Activated naive CD4-positive, alpha-beta T cell treated with anti-CD3 and anti-CD28 coated beads, Interleukin-2, amount 50 U/mL, for 24 hours (primary cell): ENCODE results near the gene USP30.

Experiments used
- H3K27ac Mint-ChIP-seq: one replicate; pipeline ENCODE4 v1.8.0; 2021; ENCODE audit warnings: mild to moderate bottlenecking, mixed read lengths
- H3K27me3 Mint-ChIP-seq: one replicate; pipeline ENCODE4 v1.8.0; 2021; ENCODE audit warnings: mixed read lengths
- H3K36me3 Mint-ChIP-seq: one replicate; pipeline ENCODE4 v1.8.0; 2021; ENCODE audit warnings: mixed read lengths
- H3K4me1 Mint-ChIP-seq: one replicate; pipeline ENCODE4 v1.8.0; 2021; ENCODE audit warnings: mixed read lengths
- H3K4me3 Mint-ChIP-seq: one replicate; pipeline ENCODE4 v1.8.0; 2021; ENCODE audit warnings: mild to moderate bottlenecking, mixed read lengths
- H3K9me3 Mint-ChIP-seq: one replicate; pipeline ENCODE4 v1.8.0; 2021; ENCODE audit warnings: mixed read lengths

The USP30 gene

DNA sequence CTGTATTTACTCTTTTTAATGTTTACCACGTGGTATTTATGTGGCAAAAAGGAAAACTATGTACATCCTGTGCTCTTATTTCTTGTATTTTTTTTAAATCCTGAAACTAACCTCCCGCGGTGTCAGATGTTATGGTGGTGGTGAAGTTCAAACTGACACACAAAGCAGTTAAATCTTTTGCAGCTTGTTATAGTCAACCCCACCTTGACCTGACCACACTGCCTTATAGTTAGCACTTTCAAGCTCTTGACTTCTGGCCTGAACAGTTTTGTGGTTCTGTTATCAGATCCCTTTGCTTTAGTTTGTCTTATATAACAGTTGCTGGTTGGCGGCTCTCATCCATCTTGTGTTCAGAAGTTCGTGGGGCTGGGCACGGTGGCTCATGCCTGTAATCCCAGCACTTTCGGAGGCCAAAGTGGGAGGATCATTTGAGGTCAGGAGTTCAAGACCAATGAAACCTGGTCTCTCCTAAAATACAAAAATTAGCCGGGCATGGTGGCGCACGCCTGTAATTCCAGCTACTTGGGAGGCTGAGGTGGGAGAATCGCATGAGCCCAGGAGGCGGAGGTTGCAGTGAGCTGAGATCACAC lies 47.1 kb downstream of the USP30 start:
- peaks cover 12% of the 10 kb centered on the region for H3K36me3 Mint-ChIP-seq
- H3K27me3 Mint-ChIP-seq = no peaks in the 10 kb centered on the region
- peak overlapping the region; percentile 92 for H3K4me3 Mint-ChIP-seq
- H3K27ac Mint-ChIP-seq = peak overlapping the region; percentile 55
- peaks cover 23% of the 10 kb centered on the region for H3K4me1 Mint-ChIP-seq
- H3K9me3 Mint-ChIP-seq = no peaks in the 10 kb centered on the region

DNA sequence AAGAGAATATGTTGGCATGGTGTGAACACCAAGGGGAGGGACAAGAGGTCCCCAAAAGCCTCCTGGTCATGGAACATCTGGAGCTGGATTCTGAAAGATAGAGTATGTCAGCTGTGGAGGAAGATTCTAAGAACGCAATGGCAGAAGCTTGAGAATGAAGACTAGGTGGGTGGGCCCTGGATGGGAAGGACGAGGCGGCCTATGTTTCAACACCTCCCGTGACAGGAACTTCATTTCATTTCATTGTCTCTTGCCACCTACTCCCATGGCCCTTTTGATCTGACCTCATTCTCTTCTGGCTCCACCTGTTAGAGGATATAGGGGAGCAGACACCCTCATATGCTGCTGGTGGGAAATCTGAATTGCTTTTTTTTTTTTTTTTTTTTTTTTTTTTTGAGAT lies 48.4 kb downstream of the USP30 start:
- Mint-ChIP-seq H3K27ac (no peak overlapping the region), H3K4me1 (peaks cover 23% of the 10 kb centered on the region), H3K4me3 (no peak overlapping the region), H3K27me3 (no peaks in the 10 kb centered on the region), H3K9me3 (no peaks in the 10 kb centered on the region), H3K36me3 (peaks cover 12% of the 10 kb centered on the region)

DNA sequence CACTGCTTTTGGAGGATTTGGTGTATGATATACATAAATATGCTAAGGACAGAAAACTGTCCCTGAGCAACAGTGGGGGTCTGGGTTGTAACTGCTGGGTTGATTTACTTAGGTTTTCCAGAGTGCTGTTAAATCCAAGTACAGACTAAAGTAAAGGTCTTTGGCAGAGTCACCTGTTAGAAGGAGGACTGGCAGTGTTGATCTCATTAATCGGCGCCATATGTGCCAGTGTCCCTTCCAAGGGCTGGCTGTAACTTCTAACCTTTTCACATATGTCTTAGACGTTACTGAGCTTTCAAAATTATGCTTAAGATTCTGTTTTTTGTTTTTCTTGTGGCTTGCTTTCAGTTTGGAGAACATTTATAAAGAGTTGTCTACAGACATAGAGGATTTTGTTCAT lies 50.1 kb downstream of the USP30 start:
- Mint-ChIP-seq H3K4me3 (no peak overlapping the region), H3K4me1 (peaks cover 23% of the 10 kb centered on the region), H3K27me3 (no peaks in the 10 kb centered on the region), H3K27ac (no peak overlapping the region), H3K36me3 (peaks cover 12% of the 10 kb centered on the region), H3K9me3 (no peaks in the 10 kb centered on the region)

DNA sequence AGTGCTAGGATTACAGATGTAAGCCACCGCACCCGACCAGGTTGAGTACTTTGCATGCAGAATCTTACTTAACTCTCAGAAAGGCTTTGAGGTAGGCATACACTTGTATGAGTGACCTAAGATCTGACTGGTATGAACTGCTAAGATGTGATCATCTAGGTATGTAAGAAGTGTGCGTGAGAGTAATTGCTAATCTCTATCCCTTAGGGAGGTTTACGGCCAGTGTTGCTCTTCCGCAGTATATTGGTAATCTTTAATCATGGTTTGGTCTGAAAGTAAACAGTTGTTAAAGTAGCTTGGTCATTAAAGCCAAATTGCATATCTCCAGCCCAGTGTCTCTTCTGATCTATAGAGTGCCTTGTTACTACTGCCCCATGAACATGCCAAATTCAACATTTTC lies 52.8 kb downstream of the USP30 start:
- peaks cover 7% of the 10 kb centered on the region for H3K4me1 Mint-ChIP-seq
- no peaks in the 10 kb centered on the region for H3K27me3 Mint-ChIP-seq
- no peaks in the 10 kb centered on the region for H3K9me3 Mint-ChIP-seq

DNA sequence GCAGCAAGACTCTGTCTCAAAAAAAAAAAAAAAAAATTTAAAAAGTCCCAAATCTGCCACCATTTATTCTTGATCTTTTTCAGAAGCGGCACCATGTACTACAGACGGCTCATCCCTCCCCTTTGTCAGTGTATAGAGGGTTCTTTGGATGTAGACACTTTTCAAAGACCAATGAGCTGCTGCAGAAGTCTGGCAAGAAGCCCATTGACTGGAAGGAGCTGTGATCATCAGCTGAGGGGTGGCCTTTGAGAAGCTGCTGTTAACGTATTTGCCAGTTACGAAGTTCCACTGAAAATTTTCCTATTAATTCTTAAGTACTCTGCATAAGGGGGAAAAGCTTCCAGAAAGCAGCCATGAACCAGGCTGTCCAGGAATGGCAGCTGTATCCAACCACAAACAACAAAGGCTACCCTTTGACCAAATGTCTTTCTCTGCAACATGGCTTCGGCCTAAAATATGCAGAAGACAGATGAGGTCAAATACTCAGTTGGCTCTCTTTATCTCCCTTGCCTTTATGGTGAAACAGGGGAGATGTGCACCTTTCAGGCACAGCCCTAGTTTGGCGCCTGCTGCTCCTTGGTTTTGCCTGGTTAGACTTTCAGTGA lies 57.5 kb downstream of the USP30 start:
- H3K4me3 Mint-ChIP-seq = peak overlapping the region; percentile 78
- H3K9me3 Mint-ChIP-seq = no peaks in the 10 kb centered on the region
- H3K4me1 Mint-ChIP-seq = peaks cover 26% of the 10 kb centered on the region
- peak overlapping the region; percentile 30 for H3K27ac Mint-ChIP-seq
- no peaks in the 10 kb centered on the region for H3K27me3 Mint-ChIP-seq
- peaks cover 3% of the 10 kb centered on the region for H3K36me3 Mint-ChIP-seq

More for the DNA sequence above, 52.8 kb downstream of the USP30 start:
- Mint-ChIP-seq H3K27ac (no peak overlapping the region), H3K4me3 (no peak overlapping the region), H3K36me3 (peaks cover 11% of the 10 kb centered on the region)

DNA sequence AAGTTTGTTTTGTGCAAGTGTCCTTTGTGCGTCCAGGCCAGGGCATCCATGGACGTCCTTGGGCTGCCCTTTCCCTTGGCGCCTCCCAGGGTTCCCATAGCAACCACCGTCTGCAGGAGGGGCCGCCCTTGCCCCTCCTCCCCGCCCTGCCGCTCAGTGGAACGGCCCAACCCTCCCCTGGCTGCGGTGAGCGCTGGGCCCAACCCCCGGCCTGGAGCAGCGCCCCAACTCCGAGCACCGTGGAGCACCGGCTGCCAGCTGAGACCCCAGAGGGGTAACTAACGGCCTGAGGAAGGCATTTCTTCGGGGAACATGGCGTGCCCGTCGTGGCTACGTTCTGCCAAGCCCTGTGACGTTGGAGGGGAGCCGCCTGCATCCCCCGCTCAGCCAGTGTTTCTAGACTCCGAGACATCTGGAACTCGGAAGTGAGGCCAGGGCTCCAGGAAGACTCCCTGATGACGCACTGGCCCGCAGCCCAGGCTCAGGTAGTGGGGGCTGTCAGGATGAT lies 58.7 kb downstream of the USP30 start:
- Mint-ChIP-seq H3K4me1 (peaks cover 38% of the 10 kb centered on the region), H3K9me3 (no peaks in the 10 kb centered on the region), H3K27ac (no peak overlapping the region), H3K4me3 (peak overlapping the region; percentile 78), H3K36me3 (peaks cover 3% of the 10 kb centered on the region), H3K27me3 (no peaks in the 10 kb centered on the region)

DNA sequence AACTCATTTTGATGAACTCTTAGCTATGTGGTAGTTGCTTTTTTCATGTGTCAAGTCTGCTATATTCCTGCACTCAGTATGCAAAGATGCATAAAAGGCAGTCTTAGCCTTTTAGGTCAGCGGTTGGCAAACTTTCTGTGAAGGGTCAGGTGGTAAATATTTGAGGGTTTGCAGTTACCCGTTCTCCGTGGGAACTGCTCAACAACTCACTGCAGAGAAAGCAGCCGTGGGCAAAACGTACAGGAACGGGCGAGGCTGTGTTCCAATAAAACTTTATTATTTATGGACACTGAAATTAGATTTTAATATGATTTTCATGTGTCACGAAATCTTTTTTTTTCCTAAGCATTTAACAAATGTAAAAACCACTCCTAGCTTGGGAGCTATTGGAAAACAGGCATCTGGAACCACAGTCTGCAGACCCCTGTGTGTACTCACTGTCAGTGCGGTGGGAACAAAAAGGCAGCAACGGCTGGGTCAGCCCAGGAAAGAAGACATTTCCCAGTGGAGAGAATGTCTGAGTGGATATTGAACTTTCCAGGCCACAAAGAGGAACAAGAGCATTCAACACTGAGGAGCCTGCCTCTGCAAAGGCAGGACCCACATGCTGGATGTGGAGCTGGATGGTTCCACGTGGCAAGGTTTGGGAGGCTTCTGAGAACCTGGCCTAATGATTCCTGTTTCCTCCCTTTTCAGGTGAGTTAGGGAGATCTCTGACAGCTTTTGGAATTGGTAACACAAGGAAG lies 60.5 kb downstream of the USP30 start:
- H3K27me3 Mint-ChIP-seq = no peaks in the 10 kb centered on the region
- peaks cover 1% of the 10 kb centered on the region for H3K36me3 Mint-ChIP-seq
- H3K27ac Mint-ChIP-seq = no peak overlapping the region
- peaks cover 39% of the 10 kb centered on the region for H3K4me1 Mint-ChIP-seq
- no peaks in the 10 kb centered on the region for H3K9me3 Mint-ChIP-seq
- no peak overlapping the region for H3K4me3 Mint-ChIP-seq

DNA sequence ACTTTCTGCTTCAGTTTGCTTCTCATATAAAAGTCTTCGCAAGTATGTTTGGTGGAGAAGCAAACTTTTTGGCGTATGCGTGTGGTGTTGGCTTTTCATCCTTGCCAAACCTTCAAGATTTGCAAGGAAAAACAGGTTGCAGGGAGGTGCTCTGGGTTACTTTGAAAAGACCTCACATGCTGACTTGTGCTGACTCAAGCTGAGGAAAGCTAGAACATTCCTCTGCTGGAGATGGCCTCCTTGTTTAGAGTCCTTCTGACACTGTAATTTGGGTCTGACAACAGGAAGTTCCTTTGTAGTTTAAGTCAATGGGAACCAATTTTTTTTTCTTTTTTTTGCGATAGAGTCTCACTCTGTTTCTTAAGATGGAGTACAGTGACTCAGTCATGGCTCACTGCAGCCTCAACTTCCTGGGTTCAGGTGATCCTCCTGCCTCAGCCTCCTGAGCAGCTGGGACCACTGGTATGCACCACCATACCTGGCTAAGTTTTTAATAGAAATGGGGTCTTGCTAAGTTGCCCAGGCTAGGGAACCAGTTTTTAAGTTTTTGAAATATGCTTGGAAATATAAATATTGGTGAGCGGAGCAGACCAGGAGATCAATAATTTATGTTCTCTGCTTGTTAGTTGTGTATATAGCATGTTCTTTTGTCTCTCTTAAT lies 61.4 kb downstream of the USP30 start:
- Mint-ChIP-seq H3K4me3 (no peak overlapping the region), H3K27ac (no peak overlapping the region), H3K27me3 (no peaks in the 10 kb centered on the region), H3K9me3 (no peaks in the 10 kb centered on the region), H3K36me3 (no peaks in the 10 kb centered on the region), H3K4me1 (peaks cover 39% of the 10 kb centered on the region)

DNA sequence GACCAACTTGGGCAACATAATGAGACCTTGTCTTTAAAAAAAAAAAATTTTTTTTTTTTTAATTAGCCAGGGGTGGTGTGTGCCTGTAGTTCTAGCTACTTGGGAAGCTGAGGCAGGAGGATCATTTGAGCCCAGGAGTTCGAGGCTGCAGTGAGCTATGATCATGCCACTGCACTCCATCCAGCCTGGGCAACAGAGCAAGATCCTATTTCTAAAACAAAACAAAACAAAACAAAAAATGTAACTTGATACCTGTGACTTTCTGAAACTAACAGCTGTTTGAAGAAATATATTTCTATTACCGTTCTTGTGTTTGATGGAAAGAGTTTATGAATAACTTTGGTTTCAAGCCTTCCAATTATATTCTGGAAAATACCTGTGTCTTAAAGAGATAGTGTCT lies 62.3 kb downstream of the USP30 start:
- no peak overlapping the region for H3K4me3 Mint-ChIP-seq
- H3K9me3 Mint-ChIP-seq = no peaks in the 10 kb centered on the region
- H3K36me3 Mint-ChIP-seq = no peaks in the 10 kb centered on the region
- no peaks in the 10 kb centered on the region for H3K27me3 Mint-ChIP-seq
- H3K27ac Mint-ChIP-seq = no peak overlapping the region
- H3K4me1 Mint-ChIP-seq = peaks cover 39% of the 10 kb centered on the region

DNA sequence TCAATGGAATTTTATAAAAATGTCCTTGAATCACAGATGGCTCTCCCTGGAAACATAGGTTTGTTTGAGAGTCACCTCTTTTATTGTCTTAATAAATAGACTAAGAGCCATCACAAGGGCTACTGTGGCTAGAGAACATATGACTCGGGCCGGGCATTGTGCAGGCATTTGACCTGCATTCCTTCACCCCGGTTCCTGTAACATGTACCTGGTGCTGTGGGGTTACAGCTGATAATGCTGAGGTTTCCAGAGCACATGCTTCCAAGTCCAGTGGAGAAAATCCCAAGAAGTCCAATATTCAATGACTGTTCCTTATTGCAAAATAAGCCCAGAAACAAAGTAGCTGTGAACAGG lies 63.0 kb downstream of the USP30 start:
- H3K27ac Mint-ChIP-seq = no peak overlapping the region
- no peaks in the 10 kb centered on the region for H3K36me3 Mint-ChIP-seq
- no peak overlapping the region for H3K4me3 Mint-ChIP-seq
- H3K4me1 Mint-ChIP-seq = peaks cover 39% of the 10 kb centered on the region
- no peaks in the 10 kb centered on the region for H3K27me3 Mint-ChIP-seq
- H3K9me3 Mint-ChIP-seq = no peaks in the 10 kb centered on the region

DNA sequence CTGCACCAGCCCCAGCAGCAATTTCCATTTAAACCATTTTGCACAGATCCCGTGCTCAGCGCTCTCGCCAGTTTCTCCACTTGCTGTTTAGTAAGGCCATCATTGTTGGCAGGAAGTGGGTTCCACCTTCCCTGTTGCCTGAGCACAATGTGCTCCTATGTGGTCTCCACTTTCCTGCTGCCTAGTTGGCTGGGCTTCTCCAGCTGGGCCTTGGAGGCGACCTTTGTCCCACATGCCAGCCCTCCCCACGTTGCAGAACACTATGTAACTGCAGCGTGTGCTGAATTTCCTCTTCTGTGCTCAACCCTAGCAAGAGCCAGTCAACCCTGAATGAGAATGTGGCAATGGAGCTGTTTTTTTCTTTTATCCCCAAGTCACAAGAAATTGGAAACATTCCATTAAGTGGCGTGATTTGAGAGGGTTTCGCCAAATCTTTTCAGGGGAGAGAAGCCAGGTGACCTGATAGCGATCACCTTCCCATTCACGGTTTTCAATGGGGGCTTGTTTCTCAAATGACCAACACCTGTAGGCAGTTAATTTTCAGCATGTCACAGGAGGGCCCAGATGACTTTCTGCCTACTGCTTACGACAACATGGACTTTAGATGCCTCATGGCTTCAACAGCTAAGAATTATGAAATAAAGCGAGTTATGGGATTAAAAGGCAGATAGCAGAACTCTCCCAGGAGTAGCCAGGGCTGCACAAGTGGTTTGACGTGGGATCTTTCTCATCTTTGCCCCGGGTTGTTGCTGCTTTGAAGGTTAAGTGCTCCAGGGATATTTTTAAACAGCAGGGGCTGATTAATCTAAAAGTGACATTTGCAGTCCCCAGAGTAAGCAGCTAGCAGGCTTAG lies 63.6 kb downstream of the USP30 start, which contains the start of gene ACACB:
ACACB (plus strand) TSS at position 830 of the 853 bp plus-strand sequence. CDS start 22,819 bp downstream, outside the sequence.
- H3K4me1 Mint-ChIP-seq = peaks cover 36% of the 10 kb centered on the region
- H3K4me3 Mint-ChIP-seq = peak within 1 kb of the TSS; percentile 11
- no peak within 1 kb of the TSS for H3K27ac Mint-ChIP-seq

DNA sequence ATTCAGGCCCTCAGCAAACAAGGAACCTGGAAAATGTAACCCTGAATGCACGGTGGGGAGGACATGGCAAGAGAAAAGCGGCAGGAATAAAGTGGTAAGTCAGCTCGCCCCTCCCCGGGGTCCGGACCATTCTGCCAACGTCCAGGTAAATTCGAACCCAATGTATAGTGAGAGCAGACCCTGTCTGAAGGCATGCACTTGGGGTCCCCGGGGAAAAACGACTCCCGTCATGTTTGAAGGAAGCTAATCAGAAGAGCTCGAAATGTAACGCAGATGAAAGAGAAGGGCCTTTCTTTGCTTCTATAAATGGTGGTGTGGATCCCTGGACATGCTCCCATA lies 64.2 kb downstream of the USP30 start:
- Mint-ChIP-seq H3K27me3 (no peaks in the 10 kb centered on the region), H3K36me3 (no peaks in the 10 kb centered on the region), H3K4me3 (no peak overlapping the region)

More for the DNA sequence above, 63.6 kb downstream of the USP30 start, which contains the start of gene ACACB:
- Mint-ChIP-seq H3K27me3 (no peaks in the 10 kb centered on the region), H3K36me3 (no peaks in the 10 kb centered on the region), H3K9me3 (no peaks in the 10 kb centered on the region)

DNA sequence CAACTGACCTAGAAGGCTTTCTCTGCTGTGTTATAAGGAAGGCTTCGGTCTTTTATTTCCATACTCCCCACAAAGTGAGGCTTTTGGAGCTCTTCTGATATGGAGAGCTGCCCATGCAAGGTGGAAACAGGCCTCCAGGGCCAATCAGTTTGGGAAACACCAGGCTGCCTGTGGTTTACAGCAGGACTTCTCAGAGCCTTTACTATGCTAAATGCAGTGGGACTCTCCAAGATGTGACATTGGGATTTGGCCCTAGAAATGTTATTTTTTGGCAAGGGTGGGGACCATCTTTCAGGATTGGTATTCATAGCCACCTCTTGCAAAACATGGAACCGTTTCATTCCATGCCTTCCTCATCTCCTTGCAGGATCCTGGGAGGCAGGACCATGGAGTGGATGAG lies 67.7 kb downstream of the USP30 start:
- Mint-ChIP-seq H3K27me3 (no peaks in the 10 kb centered on the region), H3K4me1 (peaks cover 10% of the 10 kb centered on the region), H3K9me3 (no peaks in the 10 kb centered on the region), H3K36me3 (no peaks in the 10 kb centered on the region), H3K4me3 (no peak overlapping the region), H3K27ac (no peak overlapping the region)

More for the DNA sequence above, 64.2 kb downstream of the USP30 start:
- Mint-ChIP-seq H3K9me3 (no peaks in the 10 kb centered on the region), H3K27ac (no peak overlapping the region), H3K4me1 (peaks cover 35% of the 10 kb centered on the region)

DNA sequence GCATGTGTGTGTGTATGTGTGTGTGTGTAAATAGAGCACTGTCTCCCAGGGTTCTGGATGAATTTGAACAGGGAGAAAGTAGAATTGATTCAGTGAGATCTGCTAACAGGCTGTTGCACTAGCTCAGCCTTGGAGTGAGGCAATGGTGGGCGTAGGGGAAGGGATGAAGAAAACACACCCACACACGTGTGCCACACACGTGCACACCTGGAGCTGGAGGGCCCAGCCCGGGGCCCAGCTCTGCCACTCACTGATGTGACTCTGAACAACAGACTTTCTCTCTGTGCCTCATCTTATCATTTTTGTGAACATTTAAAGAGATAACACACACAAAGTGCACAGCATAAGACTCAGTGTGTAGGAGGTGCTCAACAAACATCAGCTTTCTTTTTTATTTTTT lies 68.2 kb downstream of the USP30 start:
- Mint-ChIP-seq H3K4me1 (peaks cover 6% of the 10 kb centered on the region), H3K27me3 (no peaks in the 10 kb centered on the region), H3K4me3 (no peak overlapping the region), H3K36me3 (no peaks in the 10 kb centered on the region), H3K9me3 (no peaks in the 10 kb centered on the region), H3K27ac (no peak overlapping the region)

DNA sequence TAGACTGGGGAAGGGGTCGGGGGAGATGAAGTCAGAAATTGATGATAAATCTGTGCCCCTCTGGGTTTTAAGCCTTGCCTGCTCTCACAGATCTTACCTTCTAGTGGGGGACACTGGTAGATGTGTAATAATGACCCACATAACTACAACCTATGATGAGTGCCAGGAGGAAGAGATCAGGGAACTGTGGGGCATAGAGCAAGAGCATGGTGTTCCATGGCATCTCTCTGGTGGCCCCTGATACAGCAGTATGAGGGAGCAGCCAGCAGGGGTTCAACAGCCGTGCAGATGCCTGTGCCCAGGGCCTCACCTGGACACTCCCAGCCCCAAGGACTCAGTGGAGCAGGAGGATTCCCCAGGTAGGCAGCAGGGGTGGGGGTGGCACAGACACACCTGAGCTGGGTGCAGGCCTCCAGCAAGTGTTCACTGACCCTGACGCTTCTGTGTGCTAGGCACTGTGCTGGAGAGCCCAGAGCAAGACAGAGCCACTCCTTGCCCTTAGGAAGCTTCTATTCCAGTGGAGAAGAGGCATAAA lies 69.0 kb downstream of the USP30 start:
- H3K36me3 Mint-ChIP-seq = peaks cover 3% of the 10 kb centered on the region
- no peak overlapping the region for H3K27ac Mint-ChIP-seq
- no peak overlapping the region for H3K4me3 Mint-ChIP-seq
- no peaks in the 10 kb centered on the region for H3K9me3 Mint-ChIP-seq
- H3K27me3 Mint-ChIP-seq = no peaks in the 10 kb centered on the region
- no peaks in the 10 kb centered on the region for H3K4me1 Mint-ChIP-seq
